Measurements from ENCODE around the gene SLC38A2. TPM values are rescaled to one million over a fixed set of nuclear protein-coding genes. Genes with fewer than 3 reads are reported as not detected.

Gene SLC38A2
- total RNA-seq, 2 donors from 2014 or later: 116 to 264 TPM

DNA sequence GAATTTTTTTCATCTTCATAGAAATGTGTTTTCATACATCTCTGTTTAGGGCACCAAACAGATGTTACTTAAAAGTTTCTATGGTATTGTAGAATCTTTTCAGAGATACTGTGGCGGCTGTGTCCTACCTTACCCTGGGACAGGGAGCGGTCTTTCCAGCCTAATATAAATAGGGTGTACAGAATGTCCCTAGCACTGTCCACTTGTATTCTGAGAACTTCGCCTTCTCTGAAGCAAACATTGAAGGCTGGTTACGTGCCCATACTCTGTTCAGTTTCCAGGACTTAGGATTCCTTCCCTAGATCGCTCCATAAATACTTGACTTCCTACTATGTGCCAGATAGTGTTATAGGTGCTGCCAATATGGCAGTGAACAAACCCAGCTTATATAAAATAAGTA lies 24.3 kb upstream of the SLC38A2 start:
- 86% methylated on average over 5 of the region's 5 CpGs for WGBS
- H3K36me3 ChIP-seq: no peaks in the 10 kb centered on the region
- no peaks in the 10 kb centered on the region for H3K9me3 ChIP-seq
- DNase-seq (ENCODE audit: low spot score): no peak
- TF ChIP-seq POLR2AphosphoS5 (IDR thresholded peaks at IDR 0.05) (peak; percentile 58), POLR2A (IDR thresholded peaks at IDR 0.05) (no peak)
- no peaks in the 10 kb centered on the region for H3K27me3 ChIP-seq (replicated peaks; ENCODE audit: insufficient read depth)
- H3K4me3 ChIP-seq: no peak overlapping the region
- intact Hi-C loops (cut with DNase I): no loop called here
- peaks cover 5% of the 10 kb centered on the region for H3K4me1 ChIP-seq (replicated peaks)
- no peak overlapping the region for H3K27ac ChIP-seq

DNA sequence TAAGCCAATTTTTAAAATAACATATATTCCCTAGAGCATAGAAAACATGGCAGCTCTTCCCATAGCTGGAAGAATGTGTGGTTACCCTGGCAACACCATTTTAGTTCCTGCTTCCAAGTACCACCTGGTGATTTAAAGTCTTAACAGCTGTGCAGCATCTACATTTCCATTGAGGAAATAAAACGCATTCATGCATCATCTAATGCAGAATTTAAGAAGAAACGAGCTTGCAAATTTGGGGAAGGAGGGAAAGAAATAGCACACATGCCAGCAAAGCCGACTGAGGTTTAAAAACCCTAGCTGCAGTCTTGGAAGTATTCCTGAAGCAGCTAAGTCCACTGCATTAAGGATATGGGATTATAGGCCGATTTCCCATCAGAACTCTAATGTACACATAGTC lies 22.8 kb upstream of the SLC38A2 start:
- TF ChIP-seq, protein P1, sequence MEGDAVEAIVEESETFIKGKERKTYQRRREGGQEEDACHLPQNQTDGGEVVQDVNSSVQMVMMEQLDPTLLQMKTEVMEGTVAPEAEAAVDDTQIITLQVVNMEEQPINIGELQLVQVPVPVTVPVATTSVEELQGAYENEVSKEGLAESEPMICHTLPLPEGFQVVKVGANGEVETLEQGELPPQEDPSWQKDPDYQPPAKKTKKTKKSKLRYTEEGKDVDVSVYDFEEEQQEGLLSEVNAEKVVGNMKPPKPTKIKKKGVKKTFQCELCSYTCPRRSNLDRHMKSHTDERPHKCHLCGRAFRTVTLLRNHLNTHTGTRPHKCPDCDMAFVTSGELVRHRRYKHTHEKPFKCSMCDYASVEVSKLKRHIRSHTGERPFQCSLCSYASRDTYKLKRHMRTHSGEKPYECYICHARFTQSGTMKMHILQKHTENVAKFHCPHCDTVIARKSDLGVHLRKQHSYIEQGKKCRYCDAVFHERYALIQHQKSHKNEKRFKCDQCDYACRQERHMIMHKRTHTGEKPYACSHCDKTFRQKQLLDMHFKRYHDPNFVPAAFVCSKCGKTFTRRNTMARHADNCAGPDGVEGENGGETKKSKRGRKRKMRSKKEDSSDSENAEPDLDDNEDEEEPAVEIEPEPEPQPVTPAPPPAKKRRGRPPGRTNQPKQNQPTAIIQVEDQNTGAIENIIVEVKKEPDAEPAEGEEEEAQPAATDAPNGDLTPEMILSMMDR (IDR thresholded peaks at IDR 0.05): no peak
- TF ChIP-seq POLR2AphosphoS5 (IDR thresholded peaks at IDR 0.05) (no peak), POLR2A (IDR thresholded peaks at IDR 0.05) (no peak)
- no peaks in the 10 kb centered on the region for H3K36me3 ChIP-seq
- no peak overlapping the region for H3K4me3 ChIP-seq
- no peaks in the 10 kb centered on the region for H3K9me3 ChIP-seq
- no peak for DNase-seq (ENCODE audit: low spot score)
- H3K27me3 ChIP-seq (replicated peaks; ENCODE audit: insufficient read depth): no peaks in the 10 kb centered on the region
- H3K4me1 ChIP-seq (replicated peaks): no peaks in the 10 kb centered on the region
- intact Hi-C loops (cut with DNase I): no loop called here
- no peak overlapping the region for H3K27ac ChIP-seq
- whole genome bisulfite sequencing: 75% methylated on average over 4 of the region's 4 CpGs

DNA sequence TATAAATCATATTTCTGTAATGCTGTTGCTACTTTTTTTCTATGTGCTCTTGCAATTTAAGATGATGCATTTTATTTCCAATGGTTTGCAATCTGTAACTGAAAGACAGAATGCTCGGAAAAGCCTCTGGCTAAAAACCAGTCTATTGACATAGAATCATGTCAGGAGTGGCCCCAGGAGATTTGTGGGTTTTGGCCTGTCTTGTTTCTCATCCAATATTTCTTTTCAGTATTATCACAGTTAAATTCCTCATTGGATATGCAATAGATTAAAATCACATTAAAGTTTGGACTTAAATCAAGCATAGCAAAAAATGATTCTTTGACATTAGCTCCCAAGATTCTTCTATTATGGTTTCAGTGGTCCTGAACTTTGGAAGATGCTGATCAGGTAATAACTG lies 19.1 kb upstream of the SLC38A2 start:
- Histone ChIP-seq H3K9me3 (no peaks in the 10 kb centered on the region), H3K36me3 (no peaks in the 10 kb centered on the region), H3K4me1 (replicated peaks) (no peaks in the 10 kb centered on the region), H3K27me3 (replicated peaks; ENCODE audit: insufficient read depth) (no peaks in the 10 kb centered on the region), H3K27ac (no peak overlapping the region), H3K4me3 (no peak overlapping the region)
- no peak for DNase-seq (ENCODE audit: low spot score)
- WGBS: 71% methylated on average over 1 of the region's 1 CpG
- no peak for TF ChIP-seq POLR2AphosphoS5 (IDR thresholded peaks at IDR 0.05)
- TF ChIP-seq, protein P1 (IDR thresholded peaks at IDR 0.05): no peak
- no peak for TF ChIP-seq POLR2A (IDR thresholded peaks at IDR 0.05)
- intact Hi-C loops (cut with DNase I): no loop called here

DNA sequence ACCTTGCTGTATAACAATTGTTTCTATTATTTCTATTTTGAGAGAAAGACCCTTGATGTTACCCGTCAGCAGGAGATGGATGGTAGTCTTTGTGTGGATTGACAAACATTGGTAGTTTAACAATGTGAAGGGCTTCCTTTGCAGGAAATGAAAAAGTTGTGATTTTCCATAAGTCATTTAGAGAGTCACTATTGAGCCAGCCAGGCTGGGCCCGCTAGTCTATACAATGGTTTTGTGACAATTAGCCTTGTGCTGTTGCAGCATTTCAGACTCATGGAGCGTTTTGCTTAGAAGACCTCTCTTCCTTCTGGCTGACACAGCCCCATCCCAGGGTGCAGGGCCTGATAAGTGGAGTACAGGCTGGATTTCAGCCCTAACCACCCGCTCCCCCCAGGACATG lies 18.3 kb upstream of the SLC38A2 start:
- TF ChIP-seq POLR2AphosphoS5 (IDR thresholded peaks at IDR 0.05) (no peak), POLR2A (IDR thresholded peaks at IDR 0.05) (no peak)
- TF ChIP-seq, protein P1 (IDR thresholded peaks at IDR 0.05): no peak
- intact Hi-C loops (cut with DNase I): no loop called here

DNA sequence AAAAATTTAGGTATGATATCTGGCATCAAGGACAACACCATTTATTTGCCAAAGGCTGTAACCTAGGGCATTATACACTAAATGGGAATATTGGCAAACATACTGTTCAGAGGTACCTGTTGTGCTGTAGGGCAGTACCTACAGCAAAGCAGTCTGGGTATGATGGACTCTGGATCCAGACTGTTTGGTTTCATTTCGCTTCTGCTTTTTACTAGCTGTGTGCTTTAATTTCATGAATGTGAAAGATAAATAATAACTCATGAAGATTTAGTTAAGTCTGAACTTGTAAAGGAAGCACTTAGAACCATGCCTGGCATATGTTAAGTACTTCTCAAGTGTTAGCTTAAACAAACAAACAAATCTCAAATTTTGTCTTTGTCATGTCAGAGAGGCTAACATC lies 17.7 kb upstream of the SLC38A2 start:
- Histone ChIP-seq H3K4me3 (no peak overlapping the region), H3K36me3 (no peaks in the 10 kb centered on the region), H3K9me3 (no peaks in the 10 kb centered on the region), H3K27ac (peak overlapping the region; percentile 5 to 52), H3K4me1 (replicated peaks) (peaks cover 4% of the 10 kb centered on the region), H3K27me3 (replicated peaks; ENCODE audit: insufficient read depth) (no peaks in the 10 kb centered on the region)
- TF ChIP-seq POLR2AphosphoS5 (IDR thresholded peaks at IDR 0.05) (no peak), POLR2A (IDR thresholded peaks at IDR 0.05) (no peak)
- TF ChIP-seq, protein P1 (IDR thresholded peaks at IDR 0.05): no peak
- intact Hi-C loops (cut with DNase I): no loop called here
- no peak for DNase-seq (ENCODE audit: low spot score)
- 40% methylated on average over 1 of the region's 1 CpG for WGBS

More for the DNA sequence above, 18.3 kb upstream of the SLC38A2 start:
- Histone ChIP-seq H3K4me1 (replicated peaks) (no peaks in the 10 kb centered on the region), H3K27ac (peak overlapping the region; percentile 5 to 52), H3K27me3 (replicated peaks; ENCODE audit: insufficient read depth) (no peaks in the 10 kb centered on the region), H3K4me3 (no peak overlapping the region), H3K9me3 (no peaks in the 10 kb centered on the region), H3K36me3 (no peaks in the 10 kb centered on the region)
- no peak for DNase-seq (ENCODE audit: low spot score)
- 90% methylated on average over 4 of the region's 4 CpGs for WGBS

All from prostate gland (tissue), 2 donors.